HG03135 (cell line): ENCODE results near the gene AGAP3.

ENCODE experiments used
- ATAC-seq: cut with Tn5 transposase; IDR thresholded peaks from one replicate; pipeline ENCODE4 v1.9.1; 2021; ENCODE audit warnings: mild to moderate bottlenecking, moderate library complexity; ENCODE audit not compliant: unreplicated experiment

The AGAP3 gene

GRCh38 chr7:151134743-151135524 lies 48.7 kb downstream of the AGAP3 start:
- ATAC-seq = no peak

GRCh38 chr7:151135525-151135845 lies 49.2 kb downstream of the AGAP3 start:
- no peak for ATAC-seq

DNA sequence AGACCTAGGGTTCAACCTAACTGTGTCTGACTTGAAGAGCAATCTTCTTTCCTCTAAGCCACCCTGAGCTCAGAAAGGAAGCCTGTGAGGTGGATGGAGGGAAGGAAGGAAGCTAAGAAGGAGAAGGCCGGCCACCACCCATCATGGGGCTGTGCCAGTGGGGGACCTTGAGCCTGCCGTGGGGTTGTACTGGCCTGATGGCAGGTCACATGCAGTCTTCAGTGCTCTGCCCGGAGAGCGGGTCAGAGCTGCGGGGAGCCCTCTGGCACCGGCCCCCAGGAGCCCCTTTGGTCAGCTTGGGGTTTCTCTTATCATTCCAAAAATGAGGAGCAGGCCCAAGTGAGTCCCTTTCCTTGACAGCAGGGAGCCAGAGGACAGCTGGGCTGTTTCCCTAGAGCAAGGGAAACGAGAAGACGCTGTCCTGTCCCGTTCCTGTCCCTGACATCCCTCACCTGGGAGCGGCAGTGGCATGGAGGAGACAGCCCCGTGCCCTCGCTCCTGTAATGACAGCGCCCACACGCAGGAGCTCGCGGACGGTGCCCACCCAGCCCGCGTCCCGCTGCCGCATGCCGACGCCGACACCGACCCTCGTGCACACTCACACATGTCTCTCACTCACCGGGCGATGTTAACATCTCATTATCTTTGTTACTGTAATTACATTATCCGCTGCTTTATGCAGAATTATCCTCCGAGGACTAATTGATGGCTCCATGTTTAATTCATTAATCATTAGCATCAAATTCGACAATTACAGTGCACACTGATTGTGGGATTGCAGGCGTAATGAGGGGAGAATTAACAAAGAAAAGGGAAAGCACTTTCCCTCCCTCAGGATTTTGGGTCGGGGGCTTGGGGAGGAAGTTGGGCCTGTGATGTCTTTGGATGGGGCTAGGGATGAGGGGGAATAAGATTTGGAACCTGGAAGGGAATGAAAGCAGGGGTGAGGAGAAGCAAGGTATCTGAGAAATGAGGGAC lies 49.9 kb downstream of the AGAP3 start:
- no peak for ATAC-seq

- no peak for ATAC-seq
Measured at GRCh38 chr7:151137076-151137675, 50.9 kb downstream of the AGAP3 start.

GRCh38 chr7:151137791-151138152 lies 51.5 kb downstream of the AGAP3 start:
- no peak for ATAC-seq

DNA sequence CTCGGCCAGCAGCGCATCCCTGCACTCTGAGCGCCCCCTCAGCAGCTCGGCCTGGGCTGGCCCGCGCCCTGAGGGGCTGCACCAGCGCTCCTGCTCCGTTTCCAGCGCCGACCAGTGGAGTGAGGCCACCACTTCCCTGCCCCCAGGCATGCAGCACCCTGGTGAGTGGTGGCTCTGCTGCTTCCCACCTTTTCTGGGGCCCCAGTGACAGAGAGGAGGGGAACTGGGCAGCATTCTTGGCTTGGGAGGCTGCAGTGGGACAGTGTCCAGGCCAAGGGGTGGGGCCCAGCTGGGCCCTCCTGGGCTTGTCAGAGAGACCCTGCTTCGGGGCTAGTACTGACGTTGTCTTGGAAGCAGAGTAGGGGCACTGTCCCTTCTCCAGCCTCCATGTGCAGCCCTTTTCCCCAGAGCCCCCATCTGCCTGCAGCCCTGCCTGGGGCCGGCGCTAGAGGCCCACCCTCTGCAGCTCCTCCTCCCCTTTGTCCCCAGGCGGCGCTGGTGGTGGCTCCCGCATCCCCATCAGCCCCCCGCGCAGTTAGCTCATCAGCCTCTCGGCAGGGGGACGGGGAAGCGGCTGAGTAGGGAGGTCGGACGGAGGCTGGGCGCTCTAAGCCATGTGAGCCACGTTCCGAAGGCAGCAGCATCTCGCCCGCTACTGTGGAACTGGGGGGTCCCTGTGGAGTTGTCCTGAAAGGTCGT lies 52.0 kb downstream of the AGAP3 start:
- no peak for ATAC-seq

DNA sequence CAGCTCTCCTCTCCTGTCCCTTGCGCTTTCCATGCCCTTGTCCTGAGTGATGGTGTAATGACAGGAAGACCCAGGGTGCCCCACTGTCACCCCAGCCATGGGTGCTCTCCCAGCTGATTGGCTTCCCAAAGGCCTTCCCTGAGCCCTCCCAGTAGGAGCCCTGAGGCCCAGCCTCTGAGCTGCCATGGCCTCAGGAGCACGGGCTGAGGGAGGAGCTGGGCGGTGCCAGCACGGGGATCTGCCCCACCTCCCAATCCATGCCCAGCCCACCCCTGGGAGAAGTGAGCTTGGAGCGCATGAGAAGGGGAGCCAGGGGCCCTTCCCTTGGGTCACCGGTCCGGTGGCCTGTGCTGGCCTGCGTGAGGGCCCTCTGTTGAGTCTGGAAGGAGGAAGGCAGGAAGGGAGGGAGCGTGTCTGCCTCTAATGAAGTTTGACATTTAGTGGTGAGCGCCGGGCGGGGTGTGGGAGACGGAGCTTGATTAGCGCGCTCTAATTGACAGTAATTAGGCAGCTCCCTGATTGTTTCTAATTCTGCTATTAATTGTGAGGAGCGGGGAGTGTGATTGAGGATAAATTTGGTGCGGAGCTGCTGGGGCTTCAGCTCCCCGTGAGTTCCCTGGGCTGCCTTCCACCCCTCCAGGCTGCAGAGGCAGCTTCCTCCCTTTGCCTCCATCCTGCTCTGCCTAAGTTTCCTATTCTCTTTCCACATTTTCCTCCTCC lies 53.0 kb downstream of the AGAP3 start:
- ATAC-seq = no peak

GRCh38 chr7:151139791-151140190 lies 53.5 kb downstream of the AGAP3 start:
- ATAC-seq = no peak

GRCh38 chr7:151140826-151141225 lies 54.6 kb downstream of the AGAP3 start:
- ATAC-seq = no peak

GRCh38 chr7:151141311-151141854 lies 55.1 kb downstream of the AGAP3 start:
- no peak for ATAC-seq

GRCh38 chr7:151141855-151142685 lies 55.8 kb downstream of the AGAP3 start:
- no peak for ATAC-seq

- ATAC-seq = no peak
Measured at GRCh38 chr7:151142686-151143040, 56.4 kb downstream of the AGAP3 start.

GRCh38 chr7:151143261-151144015 lies 57.2 kb downstream of the AGAP3 start:
- ATAC-seq = no peak

DNA sequence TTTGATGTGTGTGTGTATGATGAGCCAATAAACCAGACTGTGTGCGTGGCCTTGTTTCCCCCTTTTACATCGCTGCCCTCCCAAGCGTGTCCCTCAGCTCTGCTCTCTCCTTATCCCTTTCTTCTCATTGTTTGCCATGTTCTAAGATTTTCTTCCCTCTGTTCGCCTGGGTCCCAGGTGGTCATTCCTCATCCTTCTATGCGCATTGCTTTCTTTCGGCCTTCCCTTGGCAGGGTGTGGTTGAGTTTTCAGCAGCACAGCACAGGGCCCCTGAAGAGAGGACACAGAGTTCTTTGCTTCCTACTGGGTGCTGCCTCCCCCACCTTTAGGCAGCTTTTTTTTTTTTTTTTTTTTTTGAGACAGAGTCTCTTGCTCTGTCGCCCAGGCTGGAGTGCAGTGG lies 58.1 kb downstream of the AGAP3 start:
- ATAC-seq = no peak

- no peak for ATAC-seq
Measured at GRCh38 chr7:151146761-151147160, 60.5 kb downstream of the AGAP3 start.

GRCh38 chr7:151148319-151149259 lies 62.3 kb downstream of the AGAP3 start:
- ATAC-seq = no peak

DNA sequence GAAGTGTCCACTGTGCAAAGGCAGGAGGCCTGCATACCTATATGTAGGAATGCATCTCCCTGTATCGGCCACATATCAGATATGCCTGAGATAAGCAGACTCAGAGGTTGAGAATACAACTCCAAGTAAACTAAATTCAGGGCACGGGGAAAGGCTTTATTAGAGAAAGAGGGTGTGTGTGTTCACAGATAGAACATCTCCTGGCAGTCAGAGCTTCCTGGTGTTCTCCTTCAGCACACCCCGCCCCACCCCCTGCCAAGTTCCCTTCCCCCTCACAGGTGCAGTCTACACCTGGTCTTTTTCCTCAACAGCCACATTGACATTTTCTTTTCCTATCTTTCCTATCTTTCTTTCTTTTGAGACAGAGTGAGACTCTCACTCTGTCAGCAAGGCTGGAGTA lies 64.1 kb downstream of the AGAP3 start:
- ATAC-seq = no peak
